ENCODE data around the gene MRPS30.
"Not testable (repeated sequence)": the region's sequence is repeated elsewhere in the genome, so short reads cannot be mapped to it uniquely, and the experiment has no call there.

The MRPS30 gene

GRCh38 chr5:44824662-44825061 is 15.9 kb downstream of the MRPS30 start:
- not testable (repeated sequence) for DNase-seq

- no peak for DNase-seq
These were observed 18.9 kb downstream of the MRPS30 start for GRCh38 chr5:44827681-44828080.

DNA sequence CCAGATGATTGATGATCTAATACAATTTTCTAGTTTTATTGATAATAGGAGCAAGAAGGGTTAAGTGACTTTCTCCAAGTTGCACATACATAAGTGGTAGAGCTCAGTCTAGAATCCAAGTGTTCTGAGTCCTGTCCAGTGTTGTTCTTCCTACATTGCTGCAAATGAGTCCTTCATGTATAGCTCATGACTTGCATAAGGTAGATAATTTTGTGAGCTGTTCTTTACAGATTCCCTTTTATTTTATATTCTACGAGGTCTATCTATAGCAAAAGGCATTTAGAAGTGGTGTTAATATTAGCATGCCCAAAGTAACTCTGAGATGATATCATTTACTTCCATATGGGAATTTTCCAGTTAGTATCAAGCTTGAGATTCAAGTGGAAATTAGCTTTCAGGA is 20.0 kb downstream of the MRPS30 start:
- DNase-seq = no peak

- no peak for DNase-seq
These were observed 22.2 kb downstream of the MRPS30 start for GRCh38 chr5:44830951-44831350.

- no peak for DNase-seq
These were observed 24.5 kb downstream of the MRPS30 start for GRCh38 chr5:44833249-44833648.

- no peak for DNase-seq
These were observed 26.9 kb downstream of the MRPS30 start for GRCh38 chr5:44835693-44836092.

DNA sequence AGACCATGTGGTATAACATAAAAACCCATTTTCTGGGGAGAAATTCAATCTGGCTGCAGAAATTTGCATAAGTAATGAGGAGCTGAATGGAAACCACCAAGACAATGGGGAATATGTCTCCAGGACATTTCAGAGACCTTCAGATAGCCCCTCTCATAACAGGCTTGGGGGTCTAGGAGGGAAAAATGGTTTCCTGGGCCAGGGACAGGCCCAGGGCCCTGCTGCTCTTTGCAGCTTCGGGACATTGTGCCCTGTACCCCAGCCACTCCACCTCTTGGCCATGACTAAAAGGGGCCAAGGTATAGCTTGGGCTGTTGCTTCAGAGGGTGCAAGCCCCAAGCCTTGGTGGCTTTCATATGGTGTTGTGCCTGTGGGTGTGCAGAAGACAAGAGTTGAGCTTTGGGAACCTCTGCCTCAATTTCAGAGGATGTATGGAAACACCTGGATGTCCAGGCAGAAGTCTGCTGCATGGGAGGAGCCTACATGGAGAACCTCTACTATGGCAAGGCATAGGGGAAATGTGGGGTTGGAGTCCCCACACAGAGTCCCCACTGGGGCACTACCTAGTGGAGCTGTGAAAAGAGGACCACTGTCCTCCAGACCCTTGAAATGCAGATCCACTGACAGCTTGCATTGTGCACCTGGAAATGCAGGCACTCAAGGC is 30.4 kb downstream of the MRPS30 start:
- DNase-seq = no peak

- no peak for DNase-seq
These were observed 33.9 kb downstream of the MRPS30 start for GRCh38 chr5:44842496-44843282.

DNA sequence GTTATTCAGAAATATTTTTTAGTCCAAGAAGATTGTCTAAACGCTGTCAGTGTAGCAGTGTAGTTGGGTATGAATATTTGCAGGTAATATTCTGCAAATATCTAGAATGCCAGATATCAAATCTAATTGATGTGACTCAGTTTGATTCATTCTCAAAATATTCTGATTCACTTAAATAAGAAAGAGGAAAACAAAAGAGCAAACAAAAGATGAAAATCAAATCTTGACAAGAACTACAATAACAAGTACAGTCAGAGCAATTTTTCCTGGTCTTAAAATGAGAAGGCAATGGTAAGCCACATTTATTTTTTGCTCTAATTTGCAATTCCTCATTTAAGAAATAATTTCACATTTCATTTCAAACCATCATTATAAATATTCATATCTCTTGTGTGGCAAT is 36.0 kb downstream of the MRPS30 start:
- DNase-seq = no peak

DNA sequence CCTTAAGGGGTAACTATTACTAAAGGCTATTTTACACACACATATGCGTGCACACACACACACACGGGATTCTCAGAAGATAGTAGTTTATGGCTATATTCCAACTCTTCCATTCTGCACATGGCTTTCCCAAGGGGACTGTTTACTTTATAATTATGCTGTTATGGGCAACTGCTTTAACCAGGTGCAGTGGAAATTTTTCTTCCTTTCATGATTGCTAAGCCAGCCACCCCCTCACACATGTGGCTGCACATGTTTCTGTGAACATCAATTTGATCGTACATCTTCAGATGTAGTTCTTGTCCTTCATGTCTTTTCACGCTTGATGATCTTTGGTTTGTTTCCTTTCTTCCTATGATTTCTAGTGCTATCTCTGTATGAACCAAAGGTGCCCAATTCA is 37.0 kb downstream of the MRPS30 start:
- DNase-seq = no peak

DNA sequence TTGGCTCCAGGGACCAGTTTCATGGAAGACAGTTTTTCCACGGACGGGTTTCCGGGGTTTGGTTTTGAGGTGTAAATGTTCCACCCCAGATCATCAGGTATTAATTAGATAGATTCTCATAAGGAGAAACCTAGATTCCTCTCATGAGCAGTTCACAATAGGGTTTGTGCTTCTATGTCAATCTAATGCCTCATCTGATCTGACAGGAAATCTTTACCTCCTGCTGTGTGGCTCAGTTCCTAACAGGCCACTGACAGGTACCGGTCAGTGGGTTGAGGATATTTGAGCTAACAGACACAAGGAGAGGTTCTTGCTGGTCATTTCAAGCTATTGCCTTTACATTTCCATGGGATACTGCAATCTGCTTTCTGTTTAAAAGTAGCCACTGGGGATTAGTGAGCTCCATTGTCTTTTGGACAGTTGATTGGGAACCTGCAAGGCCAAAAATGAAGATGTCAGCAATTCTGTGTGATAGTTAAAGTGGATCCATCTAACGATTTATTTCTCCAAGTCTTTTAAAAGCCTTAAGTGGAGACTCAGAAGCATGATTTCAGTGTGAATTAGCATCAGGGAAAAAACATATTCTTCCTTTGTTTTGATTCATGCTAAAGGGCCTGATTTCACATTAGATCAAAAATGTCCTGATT is 38.6 kb downstream of the MRPS30 start:
- DNase-seq = no peak

- no peak for DNase-seq
These were observed 51.5 kb downstream of the MRPS30 start for GRCh38 chr5:44860267-44860666.

GRCh38 chr5:44862808-44863207 is 54.1 kb downstream of the MRPS30 start:
- DNase-seq = no peak
